HuH-7.5 (cell line): Measurements from ENCODE around the gene NFYC.

Experiments used
- DNase-seq: peaks from one replicate; pipeline ENCODE4 v3.0.0; 2011; ENCODE audit warnings: low spot score

The NFYC gene

DNA sequence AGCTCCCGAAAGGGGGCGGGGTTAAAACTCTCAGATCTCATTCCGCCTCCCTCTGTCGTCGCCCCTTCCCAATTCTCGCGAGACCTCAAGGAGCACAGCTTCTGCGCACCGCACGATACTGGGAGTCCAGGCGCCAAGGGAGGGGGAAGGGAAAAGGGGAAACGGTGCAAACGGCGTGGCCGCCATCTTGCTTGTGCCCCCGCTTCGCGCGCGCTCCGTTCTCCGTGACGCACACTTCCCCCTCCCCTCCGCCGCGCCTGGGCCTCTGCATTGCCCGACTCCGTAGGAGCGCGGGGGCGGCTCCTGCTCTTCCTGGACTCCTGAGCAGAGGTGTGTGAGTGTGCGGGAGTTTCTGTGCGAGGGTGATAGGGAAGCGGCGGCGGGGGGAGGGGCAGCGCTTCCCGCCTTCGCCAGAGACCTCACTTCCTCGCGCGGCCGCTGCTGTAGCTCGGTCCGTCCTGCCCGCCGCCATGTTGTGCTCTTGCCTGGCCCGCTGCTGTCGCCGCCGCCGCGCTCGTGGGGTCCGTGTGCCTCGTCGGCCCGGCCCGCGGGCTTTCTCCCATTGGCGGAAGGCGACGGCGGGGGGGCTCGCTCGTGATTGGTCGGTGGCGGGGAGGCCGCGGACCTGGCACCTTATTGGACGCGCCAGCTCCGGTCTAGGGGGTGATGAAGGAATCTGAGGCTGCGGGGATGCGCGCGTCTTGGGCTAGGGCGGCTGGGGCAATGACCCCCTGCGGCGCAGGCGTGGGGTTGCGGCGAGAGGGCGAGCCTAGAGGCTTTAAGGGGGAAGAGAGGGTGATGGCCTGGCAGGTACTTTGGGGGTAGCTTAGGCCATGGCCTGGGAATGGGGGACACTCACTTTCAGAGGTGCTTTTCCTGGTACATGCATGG is at the start of gene NFYC:
NFYC (plus strand) TSS at position 167 of the 891 bp plus-strand sequence. CDS start 47,140 bp downstream, outside the sequence.
- peak; percentile 78 for DNase-seq

DNA sequence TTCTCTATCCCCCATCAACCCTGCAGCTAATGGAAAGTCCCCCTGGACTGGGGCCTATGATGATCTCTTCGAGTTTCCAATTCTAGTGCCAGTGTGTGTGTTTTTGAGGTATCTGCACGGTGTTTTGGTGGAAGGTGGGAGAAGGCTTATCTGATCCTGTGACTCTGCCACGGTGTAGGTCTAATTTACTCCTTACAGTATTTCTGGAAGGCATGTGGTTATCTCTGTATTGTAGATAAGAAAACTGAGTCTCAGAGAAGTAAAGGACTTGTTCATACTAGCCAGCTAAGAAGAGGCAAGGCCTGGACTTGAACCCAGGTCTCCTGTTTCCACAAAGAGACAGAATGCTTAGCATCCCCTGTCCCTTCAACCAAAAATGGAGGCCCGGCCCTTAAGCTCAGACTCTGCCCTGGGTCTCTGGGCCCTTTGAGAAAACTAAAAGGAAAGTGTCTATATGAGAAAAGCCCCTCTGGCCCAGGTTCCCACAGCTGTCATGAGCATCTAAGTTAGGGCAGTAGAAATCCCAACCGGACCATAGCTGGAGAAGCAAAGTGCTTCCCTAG is 46.3 kb upstream of the NFYC start:
- no peak for DNase-seq

DNA sequence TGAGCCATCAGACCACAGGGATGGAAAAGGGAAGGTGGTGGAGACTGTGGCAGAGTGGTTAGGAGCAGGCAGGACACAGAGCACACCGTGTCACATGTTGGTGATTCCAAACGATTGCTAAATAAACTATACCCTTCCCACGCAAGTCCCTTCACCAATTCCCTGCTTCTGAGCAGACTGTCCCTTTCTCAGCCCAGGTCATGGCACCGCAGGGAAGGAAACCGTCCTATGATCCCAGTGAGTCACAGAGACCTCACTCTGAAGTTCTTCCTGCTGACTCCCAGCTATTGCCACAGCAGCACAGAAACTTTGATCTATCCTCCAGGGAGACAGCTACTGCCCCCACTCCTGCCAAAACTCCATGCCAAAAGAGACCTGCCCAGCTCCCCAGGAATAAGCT is 45.2 kb upstream of the NFYC start:
- no peak for DNase-seq

DNA sequence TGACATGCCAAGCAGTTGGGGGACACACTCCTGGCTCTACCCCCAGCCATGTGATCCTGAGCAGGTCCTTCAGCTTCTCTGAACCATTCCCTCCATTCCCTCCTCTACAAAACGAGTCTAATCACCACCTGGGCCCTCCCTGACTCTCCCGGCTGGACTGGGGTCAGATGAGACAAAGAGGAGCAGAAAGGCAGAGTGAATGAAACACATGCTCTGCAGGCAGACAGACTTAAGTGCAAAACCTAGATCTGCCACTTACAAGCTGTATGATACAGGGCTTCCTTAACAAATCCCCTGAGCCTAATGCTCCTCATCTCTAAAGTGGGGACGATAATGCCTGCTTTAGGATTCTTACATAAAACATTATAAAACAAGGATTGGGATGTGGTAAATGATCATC is 43.3 kb upstream of the NFYC start:
- no peak for DNase-seq

DNA sequence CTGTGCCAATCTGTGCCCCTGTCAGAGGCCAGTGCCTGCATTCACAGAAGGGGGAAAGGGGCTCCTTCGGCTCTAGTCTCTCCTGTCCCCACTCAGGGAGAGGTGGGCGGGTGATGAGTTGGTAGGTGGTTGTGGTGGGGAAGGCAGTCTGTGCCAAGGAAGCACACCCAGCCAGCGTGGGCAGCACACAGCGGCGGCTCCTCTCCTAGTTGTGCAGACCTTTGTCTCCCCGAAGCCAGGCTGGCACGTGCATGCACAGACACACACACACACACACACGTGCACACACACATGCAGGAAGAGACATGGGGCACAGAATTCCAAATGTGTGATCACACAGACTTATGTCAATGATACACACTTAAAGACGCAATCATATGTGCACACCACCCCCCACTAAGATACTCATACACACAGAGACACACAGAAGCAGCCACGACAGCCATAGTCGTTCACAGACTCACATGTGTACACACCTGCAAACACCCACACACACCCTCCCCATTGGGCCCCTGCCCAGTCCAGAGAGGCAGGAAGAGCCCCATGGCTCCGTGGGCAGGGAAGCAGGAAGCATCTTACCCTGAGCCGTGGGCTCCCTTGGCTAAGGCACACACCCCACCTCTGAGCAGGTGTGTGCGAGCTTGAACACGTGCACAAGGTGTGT is 42.4 kb upstream of the NFYC start:
- no peak for DNase-seq

DNA sequence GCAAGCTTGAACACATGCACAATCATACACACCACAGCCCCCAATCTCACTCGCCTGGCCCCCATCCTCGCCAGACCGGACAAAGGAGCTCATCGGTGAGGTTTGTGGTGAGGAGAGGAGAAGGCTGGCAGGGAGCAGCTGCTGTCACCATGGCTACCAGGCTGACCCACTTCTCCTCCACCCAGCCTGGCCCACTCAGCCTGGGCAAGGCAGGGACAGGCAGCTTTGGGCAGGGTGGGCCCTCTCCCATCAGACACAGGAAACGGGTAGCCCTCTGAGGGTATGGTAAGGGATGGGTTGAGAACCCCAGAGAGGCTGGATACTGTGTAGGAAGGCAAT is 41.9 kb upstream of the NFYC start:
- no peak for DNase-seq

DNA sequence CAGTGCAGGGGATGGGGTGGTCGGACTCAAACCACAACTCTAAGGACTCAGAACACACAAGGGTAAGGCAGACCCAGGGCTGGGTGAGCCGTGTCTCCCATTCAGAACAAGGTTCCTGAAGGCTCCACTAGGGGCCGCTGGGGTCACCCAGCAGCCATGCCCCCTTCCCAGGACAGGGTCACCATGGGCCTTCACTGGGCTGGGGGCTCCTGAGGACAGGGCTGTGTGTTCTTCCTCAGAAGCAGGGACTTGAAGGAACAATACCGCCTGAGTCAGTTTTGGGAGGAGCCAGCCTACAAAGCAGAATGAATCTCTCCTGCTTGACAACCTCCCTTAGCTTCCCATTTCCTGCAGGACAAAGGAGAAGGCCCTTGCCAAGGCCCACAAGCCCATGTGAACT is 41.4 kb upstream of the NFYC start:
- DNase-seq, result no peak

DNA sequence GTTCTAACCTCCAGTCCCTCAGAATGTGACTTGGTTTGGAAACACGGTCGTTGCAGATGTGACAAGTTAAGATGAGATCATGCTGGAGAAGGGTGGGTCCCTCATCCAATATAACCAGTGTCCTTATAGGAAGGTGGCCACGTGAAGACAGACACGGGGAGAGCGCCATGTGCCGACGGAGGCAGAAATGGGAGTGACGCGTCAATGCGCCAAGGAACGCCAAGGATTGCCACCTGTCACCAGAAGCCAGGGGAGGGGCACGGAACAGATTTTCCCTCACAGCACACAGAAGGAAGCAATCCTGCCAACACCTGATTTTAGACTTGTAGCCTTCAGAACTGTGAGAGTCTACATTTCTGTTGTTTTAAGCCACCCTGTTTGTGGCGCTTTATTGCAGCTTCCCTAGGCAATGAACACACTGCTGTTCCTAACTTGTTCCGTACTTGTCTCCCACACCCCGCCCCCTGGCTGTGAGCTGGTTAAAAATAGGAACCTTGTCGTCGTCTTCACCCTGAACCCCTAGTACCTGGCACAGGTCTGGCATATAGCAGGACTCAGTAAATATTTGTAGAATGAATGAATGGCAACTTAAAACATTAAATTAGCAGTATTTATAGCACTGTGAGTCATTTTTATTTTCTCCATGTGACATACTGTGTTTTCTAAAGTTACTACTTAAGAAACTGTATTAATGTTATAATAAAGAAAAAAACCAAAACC is 40.2 kb upstream of the NFYC start:
- no peak for DNase-seq

DNA sequence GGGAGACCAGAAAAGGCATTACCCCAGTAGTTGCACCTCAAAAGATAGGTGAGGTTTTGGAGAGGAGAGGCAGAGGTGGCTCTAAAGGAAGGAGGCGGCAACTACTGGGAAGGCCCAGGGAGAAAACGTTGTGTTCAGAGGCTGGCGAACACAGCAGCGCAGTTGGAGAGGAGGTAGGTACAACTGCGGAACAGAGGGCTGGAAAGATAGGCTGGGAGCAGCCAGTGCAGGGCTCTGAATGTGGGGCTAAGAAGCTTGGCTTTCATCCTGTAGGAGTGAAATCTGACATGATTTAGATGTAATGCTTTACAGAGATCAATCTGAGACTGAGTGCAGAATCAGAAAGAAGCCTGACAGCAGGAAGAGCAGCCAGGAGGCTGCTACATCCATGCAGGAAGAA is 39.0 kb upstream of the NFYC start:
- no peak for DNase-seq

DNA sequence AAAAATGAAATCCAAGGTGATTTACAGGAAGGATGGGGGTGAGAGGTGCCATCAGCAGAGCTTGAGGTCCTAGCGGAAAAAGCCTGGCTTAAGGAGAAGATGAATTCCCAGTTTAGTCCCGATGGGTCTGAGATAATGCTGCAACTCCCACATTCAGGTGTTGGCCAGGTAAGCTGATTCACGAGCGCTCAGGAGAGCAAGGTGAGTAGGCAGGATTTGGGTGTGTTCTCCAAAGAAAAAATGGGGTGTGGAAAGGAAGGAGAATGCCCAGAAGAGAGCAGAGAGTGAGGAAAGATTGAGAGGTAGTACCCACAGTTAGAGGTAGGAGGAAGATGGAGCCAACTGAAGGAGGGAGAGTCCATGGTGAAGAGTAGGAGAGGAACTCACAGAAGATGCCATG is 38.5 kb upstream of the NFYC start:
- DNase-seq, result no peak

DNA sequence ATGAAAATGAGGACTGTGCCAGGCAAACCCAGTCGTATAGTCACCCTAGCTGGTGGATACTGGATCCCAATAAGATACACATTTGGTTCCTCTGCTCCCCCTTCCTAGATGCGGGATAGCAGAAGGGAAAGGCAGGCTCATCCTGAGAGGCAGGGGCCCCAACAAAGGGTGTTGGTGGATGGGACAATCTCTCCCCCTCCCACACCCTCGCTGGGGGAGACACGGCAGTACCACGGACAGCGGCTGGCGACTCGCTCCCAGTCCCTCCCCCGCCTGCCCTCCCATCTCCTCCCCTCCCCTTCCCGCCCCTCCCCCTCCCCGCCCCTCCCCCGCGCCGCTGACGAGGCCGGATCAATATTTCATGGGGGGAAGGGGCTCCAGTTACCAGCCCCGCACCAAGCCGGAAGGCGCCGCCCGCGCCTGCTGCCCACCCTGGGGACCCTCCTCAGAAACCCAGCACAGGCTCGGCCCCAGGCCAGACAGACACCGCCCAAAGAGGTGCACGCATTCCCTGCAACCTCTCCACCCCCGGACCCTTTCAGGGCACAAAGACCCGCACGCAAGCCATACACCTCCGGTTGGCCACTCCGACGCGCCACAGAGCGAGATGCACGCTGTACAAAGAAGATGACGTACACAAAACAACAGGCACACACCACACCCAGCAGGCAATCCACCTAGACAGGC is 37.5 kb upstream of the NFYC start:
- DNase-seq, result no peak

DNA sequence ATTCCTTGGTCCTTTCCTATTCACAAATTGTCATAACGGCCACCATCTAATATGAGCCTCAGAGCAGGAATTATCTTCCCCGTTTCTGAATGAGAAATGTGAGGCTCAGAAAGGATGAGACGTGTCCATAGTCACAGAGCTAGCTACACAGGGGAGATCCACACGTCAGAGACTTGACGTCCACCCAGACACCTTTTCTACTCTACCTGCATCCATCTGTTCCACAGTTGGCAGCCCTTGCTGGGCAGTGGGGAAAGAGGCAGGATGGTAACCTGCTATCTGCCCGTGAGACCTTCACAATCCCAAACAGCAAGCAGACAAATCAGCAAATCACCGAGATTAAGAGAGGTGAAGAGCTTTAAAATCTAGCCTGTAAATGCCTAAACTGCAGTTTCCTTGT is 34.5 kb upstream of the NFYC start:
- no peak for DNase-seq

DNA sequence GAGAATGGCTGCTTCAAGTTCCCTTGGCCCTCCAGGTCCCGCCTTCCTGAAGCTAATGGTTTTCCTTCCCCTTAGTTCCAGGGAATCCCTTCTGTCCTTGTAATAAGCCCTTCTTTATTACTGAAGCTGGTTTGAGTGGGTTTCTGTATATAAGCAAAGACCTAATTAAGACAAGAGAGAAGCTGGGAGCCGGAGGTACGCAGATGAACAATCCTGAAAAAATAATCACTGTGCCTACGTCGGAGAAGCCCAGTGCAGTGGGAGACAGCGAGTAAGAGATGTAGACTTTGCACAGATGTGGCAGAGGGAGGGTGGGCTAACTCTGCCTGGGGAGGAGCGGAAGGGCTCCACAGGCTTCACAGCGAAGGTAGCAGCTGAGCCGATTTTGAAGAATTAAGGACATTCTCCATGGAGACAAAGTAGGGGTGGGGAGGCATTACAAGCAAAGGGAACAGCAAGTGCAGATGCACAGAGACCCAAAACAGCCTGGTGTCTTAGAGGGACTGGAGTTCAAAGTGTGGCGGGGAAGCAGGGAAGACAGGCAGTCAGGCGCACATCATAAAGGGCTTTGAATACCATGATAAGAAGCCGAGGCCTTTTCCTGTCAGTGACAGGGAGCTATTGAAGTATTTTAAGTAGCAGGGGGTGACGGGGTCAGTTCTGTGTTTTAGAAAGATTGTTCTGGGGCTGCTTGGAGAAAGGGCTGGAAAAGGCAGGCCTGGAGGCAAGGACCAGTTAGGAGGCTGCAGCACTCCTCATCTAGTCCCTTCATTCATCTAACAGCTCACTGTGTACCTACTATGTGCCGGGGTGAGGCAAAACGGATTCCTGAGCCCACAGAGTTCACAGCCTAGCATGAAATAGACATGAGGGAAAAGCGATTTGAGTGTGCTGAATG is 32.5 kb upstream of the NFYC start:
- no peak for DNase-seq

DNA sequence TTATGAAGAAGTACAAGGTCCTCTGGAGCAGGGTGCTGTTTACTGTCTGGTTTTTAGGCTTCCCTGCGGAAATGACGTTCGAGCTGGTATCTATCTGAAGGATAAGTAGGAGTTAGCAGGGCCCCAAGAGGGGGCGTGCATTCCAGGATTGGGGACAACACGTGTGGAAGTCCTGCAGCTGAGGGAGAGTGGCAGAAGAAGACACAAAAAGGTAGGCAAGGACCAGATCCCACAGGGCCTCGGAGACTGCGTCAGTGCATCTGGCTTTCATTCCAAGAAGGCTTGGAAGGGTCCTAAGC is 31.9 kb upstream of the NFYC start:
- no peak for DNase-seq

DNA sequence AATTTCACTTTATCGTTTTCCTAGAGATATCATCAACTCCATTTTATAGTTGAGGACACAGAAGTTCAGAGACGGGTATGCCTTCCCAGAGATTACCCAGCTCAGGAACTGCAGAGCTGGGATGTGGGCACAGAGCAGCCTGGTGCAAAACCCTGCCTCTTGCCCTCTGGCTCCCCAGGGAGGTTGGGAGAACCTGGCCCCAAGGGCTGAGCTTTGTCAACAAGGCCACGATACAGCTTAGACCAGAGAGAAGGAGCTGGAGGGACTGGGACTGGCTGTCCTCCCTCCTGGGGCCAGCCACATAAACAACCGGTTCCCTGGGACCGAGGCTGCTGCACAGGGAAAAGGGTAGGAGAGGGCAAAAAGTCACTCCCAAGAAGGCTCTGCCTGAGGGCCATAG is 29.8 kb upstream of the NFYC start:
- DNase-seq, result no peak

DNA sequence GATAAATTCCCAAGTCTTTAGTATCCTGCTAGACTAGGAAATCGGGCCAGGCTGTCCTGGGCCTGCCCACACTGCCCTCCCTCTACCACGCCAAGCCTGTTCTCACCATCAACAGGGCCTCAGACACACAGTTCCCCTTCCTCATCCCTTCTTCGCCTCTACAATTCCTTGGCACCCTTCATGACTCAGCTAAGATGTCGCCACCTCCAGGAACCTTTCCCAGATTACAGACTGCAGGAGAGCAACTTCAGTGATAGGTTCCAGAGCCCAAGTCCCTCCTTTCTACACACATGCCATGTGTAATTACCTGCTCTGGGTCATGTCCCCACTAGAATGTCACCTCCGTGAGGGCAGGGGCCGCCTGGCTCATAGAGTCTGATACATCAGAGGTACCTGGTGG is 29.4 kb upstream of the NFYC start:
- DNase-seq, result no peak

DNA sequence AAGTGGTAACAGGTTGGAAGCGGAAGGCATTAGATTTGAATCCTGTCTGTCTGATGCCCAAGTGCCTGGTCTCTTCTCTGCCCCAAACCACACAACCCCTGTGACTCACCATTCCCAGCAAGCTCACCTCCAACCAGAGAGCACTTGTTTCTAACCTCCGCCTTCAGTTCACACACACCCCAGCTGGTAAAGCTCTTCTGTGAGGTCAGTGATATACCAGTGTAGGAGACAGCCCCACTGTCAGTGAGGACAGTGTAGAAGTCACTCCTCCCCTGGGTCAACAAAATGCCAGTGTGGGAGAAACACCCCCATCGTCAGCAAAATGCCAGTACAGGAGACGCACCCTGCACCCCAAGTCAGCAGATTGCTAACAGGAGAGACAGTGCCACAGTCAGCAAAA is 28.6 kb upstream of the NFYC start:
- no peak for DNase-seq

DNA sequence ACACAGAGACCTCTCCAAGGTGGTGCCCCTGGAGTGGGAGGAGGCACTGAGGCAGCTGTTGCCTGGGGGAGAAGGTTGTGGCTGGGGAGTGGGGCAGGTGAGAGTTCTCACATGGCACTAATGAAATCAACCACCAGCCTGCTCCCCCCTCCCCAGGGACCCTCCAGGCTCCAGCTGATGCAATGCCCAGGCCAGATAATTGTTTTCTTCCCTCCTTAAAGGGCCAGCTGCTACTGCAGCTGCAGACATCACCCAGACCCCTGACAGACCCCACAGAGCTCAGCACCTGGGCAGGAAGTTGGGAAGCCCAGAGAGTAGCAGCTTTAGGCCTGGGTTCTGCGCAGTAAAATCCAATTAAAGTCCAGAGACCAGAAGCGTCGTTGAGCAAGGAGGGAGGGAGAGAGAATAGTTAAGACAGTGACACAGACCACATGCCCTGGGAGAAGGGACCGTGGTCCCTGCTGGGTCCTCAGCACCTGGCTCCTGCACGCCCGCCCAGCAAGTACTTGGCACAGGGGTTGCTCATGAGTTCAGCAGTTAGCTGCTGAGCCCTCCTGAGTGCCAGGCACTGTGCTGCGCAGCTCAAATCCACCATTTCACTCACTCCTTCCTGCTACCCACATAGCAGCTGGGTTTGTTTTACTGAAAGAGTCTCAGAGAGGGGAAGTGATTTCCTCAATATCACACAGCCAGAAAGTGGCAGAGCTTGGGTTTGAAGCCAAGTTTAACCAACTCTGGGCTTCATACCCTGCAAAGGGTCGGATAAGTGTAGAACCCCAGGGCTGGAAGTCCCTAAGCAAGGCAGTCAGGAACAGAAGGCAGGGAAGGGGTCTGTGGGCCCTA is 28.0 kb upstream of the NFYC start:
- no peak for DNase-seq

DNA sequence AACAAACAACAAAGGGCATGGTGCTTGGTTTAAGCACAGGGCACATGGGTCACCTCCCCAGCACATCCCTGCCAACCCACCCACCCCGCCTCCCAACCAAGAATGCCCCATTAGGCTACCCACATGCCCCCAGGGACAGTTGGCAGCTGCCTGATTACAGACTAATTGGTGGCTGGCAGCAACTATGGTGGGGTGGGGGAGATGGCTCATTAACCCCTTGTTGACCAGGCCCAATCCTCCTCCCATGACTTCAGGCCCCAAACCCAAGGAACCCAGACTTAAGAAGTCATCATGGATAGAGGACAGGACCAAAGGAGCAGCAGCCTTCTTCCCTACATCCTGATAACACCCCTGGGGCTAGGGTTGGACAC is 27.4 kb upstream of the NFYC start:
- DNase-seq, result no peak

DNA sequence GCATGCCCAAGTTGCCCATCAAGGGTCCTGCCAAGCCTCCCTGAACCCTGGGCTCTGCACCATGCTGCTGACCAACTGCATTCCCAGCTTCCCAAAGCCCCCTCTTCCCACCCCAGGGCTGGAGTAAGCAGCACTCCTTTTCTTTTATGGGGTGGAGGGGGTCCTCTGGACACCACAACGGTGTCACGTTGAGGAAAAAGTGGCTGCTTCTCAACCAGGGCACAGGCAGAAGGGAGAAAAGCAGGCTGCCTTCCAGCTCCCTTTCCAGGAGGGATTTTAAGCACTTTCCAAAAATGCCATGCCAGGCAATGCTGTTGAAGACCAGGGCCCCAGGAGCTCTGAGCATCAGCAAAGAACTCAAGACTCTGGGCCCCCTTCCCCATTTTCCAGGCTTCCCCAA is 26.7 kb upstream of the NFYC start:
- no peak for DNase-seq
